Neural progenitor cell (in vitro differentiated cells): ENCODE data around the gene RSPO4.

ENCODE experiments used
- CTCF ChIP-seq: fragments of 200-600 bp; sonication (generic); IDR thresholded peaks from 2 replicates; pipeline ENCODE4 v1.5.1; 2017; ENCODE audit warnings: antibody characterized with exemption, mild to moderate bottlenecking
- EZH2phosphoT487 ChIP-seq: fragments of 200-600 bp; sonication (generic); IDR thresholded peaks from 2 replicates; pipeline ENCODE4 v1.6.1; 2017; ENCODE audit warnings: antibody characterized with exemption

- TF ChIP-seq CTCF (no peak), EZH2phosphoT487 (no peak)
Measured at GRCh38 chr20:997016-997415, 5.1 kb downstream of the RSPO4 start.
